ENCODE results near the gene OTOG. TPM values are rescaled to one million over a fixed set of nuclear protein-coding genes. Genes with fewer than 3 reads are reported as not detected.

OTOG gene
- total and polyA plus RNA-seq, 2 of the 8 experiments (the other 6 are each of a cell fraction or from before 2014, with no cell fraction given), result 0.41 to 1.5 TPM

GRCh38 chr11:17510507-17511206 is 36.4 kb upstream of the OTOG start:
- H3K4ac ChIP-seq (replicated peaks; ENCODE audit: insufficient read length, low read depth, low read length), result no peak overlapping the region
- H3K4me3 ChIP-seq (ENCODE audit: extremely low read depth in 1 of 4, insufficient read depth in 2 of 4, low read depth in 3 of 4, low read length in 4 of 4), result no peak overlapping the region
- no peak overlapping the region for H2BK20ac ChIP-seq (ENCODE audit: low read length)
- H4K20me1 ChIP-seq (replicated peaks in 1 of 2; ENCODE audit: control insufficient read depth in 1 of 2, insufficient read depth in 2 of 2, low read length in 2 of 2), result no peaks in the 10 kb centered on the region
- no peak overlapping the region for H2BK12ac ChIP-seq (ENCODE audit: low read depth, low read length)
- H3K14ac ChIP-seq (ENCODE audit: insufficient read length), result no peak overlapping the region
- ChIA-PET CTCF (ENCODE audit: partially characterized antibody) (interaction anchor here (0.6 to 44.8 kb wide), 5 partner anchors 12 to 281 kb away, joined by 3 to 1414 read pairs (median 16); partner anchors contain the start of gene KCNJ11), POLR2A (ENCODE audit: partially characterized antibody) (no interaction called here)
- no peak overlapping the region for H3K9ac ChIP-seq (replicated peaks in 1 of 4; ENCODE audit: extremely low read depth in 1 of 4, low read depth in 3 of 4, low read length in 3 of 4)
- H3K4me1 ChIP-seq (replicated peaks in 1 of 4; ENCODE audit: control insufficient read depth in 3 of 4, insufficient read depth in 4 of 4, low read length in 3 of 4), result no peaks in the 10 kb centered on the region; a peak in 1 of 7 replicates
- DNase-seq (ENCODE audit: low read depth in 1 of 2, low spot score in 2 of 2), result no peak
- H3K79me1 ChIP-seq (ENCODE audit: low read depth, low read length), result no peaks in the 10 kb centered on the region
- no peaks in the 10 kb centered on the region for H3K23me2 ChIP-seq (ENCODE audit: low read depth, low read length)
- H3K4me2 ChIP-seq (ENCODE audit: insufficient read depth in 1 of 2, low read depth in 2 of 2, low read length in 2 of 2), result no peak overlapping the region
- H4K8ac ChIP-seq (ENCODE audit: extremely low read depth, insufficient read depth, low read length), result no peak overlapping the region
- no peak overlapping the region for H3K27ac ChIP-seq (ENCODE audit: low read depth, low read length)
- no peaks in the 10 kb centered on the region for H3K79me2 ChIP-seq (ENCODE audit: control insufficient read depth in 1 of 2, insufficient read depth in 2 of 2, low read length in 2 of 2)
- peaks cover 0 to 2% (median 0%) of the 10 kb centered on the region in 4 experiments; a peak in 1 of 7 replicates for H3K27me3 ChIP-seq (replicated peaks in 1 of 4; ENCODE audit: control insufficient read depth in 3 of 4, extremely low read depth in 1 of 4, insufficient read depth in 3 of 4, low read length in 3 of 4)
- H4K91ac ChIP-seq (replicated peaks; ENCODE audit: insufficient read length, low read length), result no peak overlapping the region
- no peak overlapping the region for H2BK5ac ChIP-seq (ENCODE audit: low read depth, low read length)
- FAIRE-seq, result no peak
- no peak overlapping the region for H2BK120ac ChIP-seq (replicated peaks; ENCODE audit: low read depth, low read length)
- no peaks in the 10 kb centered on the region for H3K36me3 ChIP-seq (ENCODE audit: control insufficient read depth in 2 of 4, insufficient read depth in 4 of 4, low read length in 3 of 4)
- 56% methylated on average over 4 of the region's 4 CpGs; no CpG with 5 or more reads in 1 of the 2 experiments for WGBS, 2 experiments (ENCODE audit: extremely low coverage in 1 of 2, insufficient coverage in 1 of 2, insufficient read length in 1 of 2, insufficient replicate concordance in 2 of 2, low coverage in 1 of 2, low lambda C conversion rate in 2 of 2, missing lambda C conversion rate in 1 of 2)
- no peak overlapping the region for H4K5ac ChIP-seq (ENCODE audit: insufficient read length, low read depth, low read length)
- no peak overlapping the region for H3K18ac ChIP-seq (ENCODE audit: extremely low read depth, low read length)
- no peak overlapping the region for H2AK5ac ChIP-seq (ENCODE audit: low read depth, low read length)
- no peaks in the 10 kb centered on the region for H3K9me3 ChIP-seq (ENCODE audit: insufficient read depth in 2 of 2, low read depth in 1 of 2, low read length in 1 of 2)
- H3K23ac ChIP-seq (ENCODE audit: insufficient read length), result no peak overlapping the region
- no peak overlapping the region for H2AFZ ChIP-seq (ENCODE audit: low read length)
- no peak overlapping the region for H2BK15ac ChIP-seq (ENCODE audit: low read length)
- H3K56ac ChIP-seq (replicated peaks; ENCODE audit: insufficient read length, low read depth, low read length), result no peak overlapping the region
- TF ChIP-seq KDM4A (IDR thresholded peaks at IDR 0.05; ENCODE audit: low read depth, low read length, severe bottlenecking) (no peak), ATF2 (IDR thresholded peaks at IDR 0.05; ENCODE audit: low read length) (no peak), JUN (IDR thresholded peaks at IDR 0.05; ENCODE audit: low read depth, low read length) (no peak), SP4 (IDR thresholded peaks at IDR 0.05; ENCODE audit: low read length) (no peak), CHD1 (IDR thresholded peaks at IDR 0.05; ENCODE audit: low read depth, low read length) (no peak), POU5F1 (IDR thresholded peaks at IDR 0.05; ENCODE audit: low read depth, low read length) (no peak)
- TF ChIP-seq, protein P1, sequence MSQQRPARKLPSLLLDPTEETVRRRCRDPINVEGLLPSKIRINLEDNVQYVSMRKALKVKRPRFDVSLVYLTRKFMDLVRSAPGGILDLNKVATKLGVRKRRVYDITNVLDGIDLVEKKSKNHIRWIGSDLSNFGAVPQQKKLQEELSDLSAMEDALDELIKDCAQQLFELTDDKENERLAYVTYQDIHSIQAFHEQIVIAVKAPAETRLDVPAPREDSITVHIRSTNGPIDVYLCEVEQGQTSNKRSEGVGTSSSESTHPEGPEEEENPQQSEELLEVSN (IDR thresholded peaks at IDR 0.05), result no peak
